Measurements from ENCODE around the gene BLOC1S4. TPM values are rescaled to one million over a fixed set of nuclear protein-coding genes. Genes with fewer than 3 reads are reported as not detected.
"Not testable (repeated sequence)": the region's sequence is repeated elsewhere in the genome, so short reads cannot be mapped to it uniquely, and the experiment has no call there.

BLOC1S4 gene
- polyA plus RNA-seq, 1 donor: 11.5 TPM

GRCh38 chr4:6739920-6740319 is 23.9 kb downstream of the BLOC1S4 start:
- DNase-seq: no peak

- no peak for DNase-seq
Observed at GRCh38 chr4:6740347-6740746, 24.4 kb downstream of the BLOC1S4 start.

- DNase-seq: no peak
Observed at GRCh38 chr4:6742507-6742906, 26.5 kb downstream of the BLOC1S4 start.

GRCh38 chr4:6742989-6743388 is 27.0 kb downstream of the BLOC1S4 start:
- DNase-seq: no peak

- peak; percentile 61 for DNase-seq
Observed at GRCh38 chr4:6746721-6747293, 30.8 kb downstream of the BLOC1S4 start.

- no peak for DNase-seq
Observed at GRCh38 chr4:6747294-6748051, 31.5 kb downstream of the BLOC1S4 start.

GRCh38 chr4:6748286-6748685 is 32.3 kb downstream of the BLOC1S4 start:
- DNase-seq: no peak

GRCh38 chr4:6749340-6750171 is 33.6 kb downstream of the BLOC1S4 start:
- no peak for DNase-seq

GRCh38 chr4:6750286-6751221 is 34.6 kb downstream of the BLOC1S4 start:
- DNase-seq: no peak

GRCh38 chr4:6751611-6752485 is 35.9 kb downstream of the BLOC1S4 start:
- no peak for DNase-seq

- no peak for DNase-seq
Observed at GRCh38 chr4:6752486-6752829, 36.5 kb downstream of the BLOC1S4 start.

GRCh38 chr4:6753103-6753560 is 37.2 kb downstream of the BLOC1S4 start:
- DNase-seq: no peak

GRCh38 chr4:6753891-6754290 is 37.9 kb downstream of the BLOC1S4 start:
- no peak for DNase-seq

GRCh38 chr4:6754481-6755087 is 38.6 kb downstream of the BLOC1S4 start:
- DNase-seq: no peak

- DNase-seq: no peak
Observed at GRCh38 chr4:6755088-6755753, 39.2 kb downstream of the BLOC1S4 start.

GRCh38 chr4:6756345-6756744 is 40.4 kb downstream of the BLOC1S4 start:
- not testable (repeated sequence) for DNase-seq

- DNase-seq: no peak
Observed at GRCh38 chr4:6758728-6759127, 42.8 kb downstream of the BLOC1S4 start.

GRCh38 chr4:6760865-6761264 is 44.9 kb downstream of the BLOC1S4 start:
- no peak for DNase-seq

Data from left kidney (tissue), 2 donors.